ENCODE results near the gene GDPD5. TPM values are rescaled to one million over a fixed set of nuclear protein-coding genes. Genes with fewer than 3 reads are reported as not detected.

GDPD5 gene
- total RNA-seq, 1 experiment from 2014 or later, result 7.8 TPM

DNA sequence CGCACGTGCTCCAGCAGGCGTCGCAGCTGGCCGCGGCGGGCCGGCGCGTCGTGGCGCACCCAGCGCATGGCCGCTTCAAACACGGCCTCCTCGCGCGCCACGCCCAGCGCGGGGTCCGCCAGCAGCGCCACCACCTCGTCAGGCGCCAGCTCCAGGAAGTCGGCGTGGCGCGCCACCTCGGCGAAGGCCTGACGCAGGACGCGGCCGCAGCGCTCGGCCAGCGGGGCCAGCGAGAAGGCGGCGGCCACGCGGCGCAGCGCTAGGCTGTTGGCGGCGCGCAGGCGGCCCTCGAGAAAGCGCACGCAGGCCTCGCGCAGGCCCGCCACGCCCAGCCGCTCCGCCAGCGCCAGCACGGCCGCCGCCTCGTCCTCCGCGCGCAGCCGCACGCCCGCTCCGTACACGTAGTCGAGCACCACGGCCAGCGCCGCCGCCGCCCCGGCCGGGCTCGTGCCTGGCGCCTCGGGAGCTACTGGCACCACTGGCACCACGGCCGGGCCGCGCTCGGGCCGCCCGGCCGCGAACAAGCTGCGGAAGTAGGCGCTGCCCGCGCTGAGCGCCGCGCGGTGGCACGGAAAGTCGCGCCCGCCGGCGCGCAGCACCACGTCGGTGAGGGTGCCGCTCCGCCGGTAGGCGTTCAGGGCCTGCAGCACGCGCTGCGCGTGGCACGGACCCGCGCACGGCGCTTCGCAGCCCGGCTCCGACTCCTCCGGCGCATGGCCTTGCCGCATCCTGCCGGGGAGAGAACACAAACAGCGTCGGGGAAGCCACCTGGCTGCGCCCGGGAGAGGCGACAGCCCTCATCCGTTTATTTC lies 95.6 kb downstream of the GDPD5 start:
- no peaks in the 10 kb centered on the region for H3K79me2 ChIP-seq (ENCODE audit: insufficient read depth, low read length)
- H3K56ac ChIP-seq (ENCODE audit: insufficient read length, low read depth, low read length), result no peak overlapping the region
- H4K5ac ChIP-seq (ENCODE audit: insufficient read length, low read depth, low read length), result no peak overlapping the region
- peaks cover 3% of the 10 kb centered on the region; the same call in 1 of the 2 replicates for H3K4me1 ChIP-seq (ENCODE audit: insufficient read depth, low read length)
- WGBS (ENCODE audit: extremely low coverage, insufficient read length, low lambda C conversion rate), result no CpG with 5 or more reads among the region's 134 CpGs
- H3K23me2 ChIP-seq (ENCODE audit: insufficient read length, low read depth, low read length, poor library complexity, severe bottlenecking), result peaks cover 6% of the 10 kb centered on the region
- no peak overlapping the region for H2BK120ac ChIP-seq (ENCODE audit: low read depth, low read length, poor library complexity, severe bottlenecking)
- H3K27ac ChIP-seq (ENCODE audit: insufficient read length, low read depth, low read length), result no peak overlapping the region
- 0 out of 7 replicates have a peak overlapping the region, but pooled peaks of 1 of the 3 experiments have one; percentile 40 for H3K27ac Mint-ChIP-seq
- no peak overlapping the region for H3K18ac ChIP-seq (ENCODE audit: insufficient read length, low read depth, low read length)
- no peak overlapping the region for H3K9ac ChIP-seq (ENCODE audit: extremely low read depth, insufficient read length, low read length)
- H3K4me2 ChIP-seq (ENCODE audit: insufficient read depth, insufficient read length, low read length), result peak overlapping the region; percentile 62
- no peak overlapping the region for H2BK15ac ChIP-seq (ENCODE audit: low read depth, low read length)
- peaks cover 10% of the 10 kb centered on the region for H3K9me3 ChIP-seq (ENCODE audit: control insufficient read depth, low read depth, low read length)
- peaks cover 41% of the 10 kb centered on the region for H3K27me3 ChIP-seq (ENCODE audit: insufficient read depth, low read length)
- no peak overlapping the region for H2BK20ac ChIP-seq (ENCODE audit: low read depth, low read length, poor library complexity, severe bottlenecking)
- H3K4ac ChIP-seq (ENCODE audit: low read depth, low read length), result no peak overlapping the region
- H3K79me1 ChIP-seq (ENCODE audit: insufficient read depth, low read depth, low read length, poor library complexity, severe bottlenecking), result no peaks in the 10 kb centered on the region
- H3K9me3 Mint-ChIP-seq, result peaks cover 16 to 24% of the 10 kb centered on the region in 2 experiments
- H2BK12ac ChIP-seq (ENCODE audit: insufficient read length, low read depth, low read length), result no peak overlapping the region
- H3K36me3 Mint-ChIP-seq (ENCODE audit: insufficient read depth in 1 of 3, low read depth in 3 of 3), result peaks cover 3 to 11% (median 8%) of the 10 kb centered on the region in 3 experiments; a peak in 6 of 7 replicates
- H2BK5ac ChIP-seq (ENCODE audit: insufficient read length, low read length), result no peak overlapping the region
- no peak overlapping the region for H3K23ac ChIP-seq (ENCODE audit: insufficient read length, low read depth, low read length)
- peaks cover 29% of the 10 kb centered on the region in 2 experiments for H3K4me1 Mint-ChIP-seq
- H4K20me1 ChIP-seq (ENCODE audit: control insufficient read depth, insufficient read depth, insufficient read length), result no peaks in the 10 kb centered on the region
- no peak overlapping the region for H3T11ph ChIP-seq (ENCODE audit: low read length)
- H3K4me3 Mint-ChIP-seq, result peak overlapping the region; percentile 55 to 82
- H2AFZ ChIP-seq (ENCODE audit: low read length), result no peak overlapping the region
- H4K91ac ChIP-seq (ENCODE audit: insufficient read length, low read depth, low read length), result no peak overlapping the region
- peak overlapping the region; percentile 64; the same call in 1 of the 2 replicates for H3K14ac ChIP-seq (ENCODE audit: insufficient read depth, low read length)
- H3K27me3 Mint-ChIP-seq (ENCODE audit: low read depth), result peaks cover 62% of the 10 kb centered on the region
- TF ChIP-seq, protein P1, sequence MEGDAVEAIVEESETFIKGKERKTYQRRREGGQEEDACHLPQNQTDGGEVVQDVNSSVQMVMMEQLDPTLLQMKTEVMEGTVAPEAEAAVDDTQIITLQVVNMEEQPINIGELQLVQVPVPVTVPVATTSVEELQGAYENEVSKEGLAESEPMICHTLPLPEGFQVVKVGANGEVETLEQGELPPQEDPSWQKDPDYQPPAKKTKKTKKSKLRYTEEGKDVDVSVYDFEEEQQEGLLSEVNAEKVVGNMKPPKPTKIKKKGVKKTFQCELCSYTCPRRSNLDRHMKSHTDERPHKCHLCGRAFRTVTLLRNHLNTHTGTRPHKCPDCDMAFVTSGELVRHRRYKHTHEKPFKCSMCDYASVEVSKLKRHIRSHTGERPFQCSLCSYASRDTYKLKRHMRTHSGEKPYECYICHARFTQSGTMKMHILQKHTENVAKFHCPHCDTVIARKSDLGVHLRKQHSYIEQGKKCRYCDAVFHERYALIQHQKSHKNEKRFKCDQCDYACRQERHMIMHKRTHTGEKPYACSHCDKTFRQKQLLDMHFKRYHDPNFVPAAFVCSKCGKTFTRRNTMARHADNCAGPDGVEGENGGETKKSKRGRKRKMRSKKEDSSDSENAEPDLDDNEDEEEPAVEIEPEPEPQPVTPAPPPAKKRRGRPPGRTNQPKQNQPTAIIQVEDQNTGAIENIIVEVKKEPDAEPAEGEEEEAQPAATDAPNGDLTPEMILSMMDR (conservative IDR thresholded peaks at IDR 0.05), result no peak; the same call in 2 of the 3 replicates
- no peak overlapping the region for H2AK5ac ChIP-seq (ENCODE audit: insufficient read length, low read length)
- DNase-seq, result peak; percentile 69
- H4K8ac ChIP-seq (replicated peaks; ENCODE audit: insufficient read length, low read depth, low read length), result no peak overlapping the region
